ENCODE data around the gene ISLR. TPM values are rescaled to one million over a fixed set of nuclear protein-coding genes. Genes with fewer than 3 reads are reported as not detected.

Gene ISLR
- total and polyA plus RNA-seq, 8 donors: 3.5 to 44.6 (median 12.0) TPM

DNA sequence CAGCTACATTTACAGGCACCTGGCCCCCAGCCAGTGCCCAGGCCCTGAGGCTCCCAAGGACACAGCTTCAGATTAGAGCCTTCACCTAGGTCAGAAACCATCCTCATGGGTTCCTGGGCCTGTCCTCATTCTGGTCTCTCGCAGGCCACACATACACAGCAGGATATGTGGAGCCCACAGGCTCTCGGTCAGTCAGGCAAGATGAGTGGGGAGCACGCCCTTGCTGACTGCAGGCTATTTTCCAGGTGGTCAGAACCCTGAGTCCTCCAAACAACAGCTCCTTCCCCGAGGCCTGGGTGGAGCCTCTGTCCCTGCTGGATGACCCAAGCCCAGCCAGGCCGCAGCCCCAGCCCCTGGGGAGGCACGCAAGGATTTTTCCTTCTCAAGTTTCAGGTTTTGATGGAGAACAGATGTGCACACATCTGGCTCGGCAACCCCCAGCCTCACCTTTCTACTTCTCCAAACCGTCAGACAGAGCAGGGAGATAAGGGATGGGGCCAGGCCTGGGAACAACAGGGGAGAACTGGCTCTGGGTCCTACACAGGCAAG is 27.4 kb downstream of the ISLR start:
- DNase-seq: peak in 1 of 2 donors; percentile 64
- Histone ChIP-seq H3K9me3 (no peaks in the 10 kb centered on the region), H3K36me3 (no peaks in the 10 kb centered on the region), H3K4me1 (peaks cover 0 to 22% (median 0%) of the 10 kb centered on the region in 4 donors), H3K27me3 (peaks cover 0 to 46% (median 7%) of the 10 kb centered on the region in 3 donors), H3K27ac (peak overlapping the region in 1 of 5 donors; percentile 15), H3K4me3 (no peak overlapping the region)
- 68 to 80% (median 76%) methylated on average over 3 to 8 of the region's 8 CpGs for WGBS, 5 donors
- intact Hi-C loops (cut with DNase I; ENCODE audit: low total_unique reads): no loop called here
- TF ChIP-seq POLR2AphosphoS5 (IDR thresholded peaks at IDR 0.05) (no peak), CTCF (IDR thresholded peaks at IDR 0.05) (no peak), POLR2A (IDR thresholded peaks at IDR 0.05) (no peak), EP300 (IDR thresholded peaks at IDR 0.05) (no peak)

- Histone ChIP-seq H3K4me1 (peaks cover 0 to 15% (median 0%) of the 10 kb centered on the region in 4 donors), H3K27ac (no peak overlapping the region), H3K36me3 (no peaks in the 10 kb centered on the region), H3K27me3 (peaks cover 0 to 48% (median 7%) of the 10 kb centered on the region in 3 donors), H3K4me3 (no peak overlapping the region), H3K9me3 (no peaks in the 10 kb centered on the region)
- TF ChIP-seq EP300 (IDR thresholded peaks at IDR 0.05) (no peak), CTCF (IDR thresholded peaks at IDR 0.05) (no peak)
- DNase-seq: no peak
- 54 to 66% (median 64%) methylated on average over 7 of the region's 7 CpGs for whole genome bisulfite sequencing, 5 donors
- intact Hi-C loops (cut with DNase I; ENCODE audit: low total_unique reads): no loop called here
Observed at GRCh38 chr15:74201710-74202420, 28.4 kb downstream of the ISLR start.

GRCh38 chr15:74202452-74203401 is 29.2 kb downstream of the ISLR start, which contains the start of gene STRA6:
STRA6 (minus strand) TSS chr15:74202787; CDS start chr15:74202267, 520 bp downstream.
- peak in 1 of 2 donors; percentile 87 for DNase-seq
- H3K9me3 ChIP-seq: no peaks in the 10 kb centered on the region
- no peaks in the 10 kb centered on the region for H3K36me3 ChIP-seq
- WGBS, 5 donors: 37 to 58% (median 46%) methylated on average over 25 to 26 of the region's 26 CpGs
- TF ChIP-seq POLR2AphosphoS5 (IDR thresholded peaks at IDR 0.05) (no peak), EP300 (IDR thresholded peaks at IDR 0.05) (no peak), CTCF (IDR thresholded peaks at IDR 0.05) (no peak), POLR2A (IDR thresholded peaks at IDR 0.05) (no peak)
- H3K27ac ChIP-seq: no peak within 1 kb of the TSS
- peaks cover 0 to 48% (median 7%) of the 10 kb centered on the region in 3 donors for H3K27me3 ChIP-seq
- peaks cover 0 to 15% (median 0%) of the 10 kb centered on the region in 4 donors for H3K4me1 ChIP-seq
- intact Hi-C loops (cut with DNase I; ENCODE audit: low total_unique reads): no loop called here
- no peak within 1 kb of the TSS for H3K4me3 ChIP-seq

- Histone ChIP-seq H3K4me3 (no peak overlapping the region), H3K27ac (no peak overlapping the region), H3K4me1 (peaks cover 0 to 15% (median 2%) of the 10 kb centered on the region in 4 donors), H3K36me3 (no peaks in the 10 kb centered on the region), H3K9me3 (no peaks in the 10 kb centered on the region), H3K27me3 (peaks cover 0 to 59% (median 7%) of the 10 kb centered on the region in 3 donors)
- TF ChIP-seq CTCF (IDR thresholded peaks at IDR 0.05) (no peak), POLR2A (IDR thresholded peaks at IDR 0.05) (no peak), POLR2AphosphoS5 (IDR thresholded peaks at IDR 0.05) (no peak), EP300 (IDR thresholded peaks at IDR 0.05) (no peak)
- peak in 1 of 2 donors; percentile 77 for DNase-seq
- 49 to 84% (median 73%) methylated on average over 8 to 10 of the region's 10 CpGs for WGBS, 5 donors
- intact Hi-C loops (cut with DNase I; ENCODE audit: low total_unique reads): no loop called here
Observed at GRCh38 chr15:74203914-74204431, 30.5 kb downstream of the ISLR start.
